Measurements from ENCODE around the gene BACE1-AS. TPM values are rescaled to one million over a fixed set of nuclear protein-coding genes. Genes with fewer than 3 reads are reported as not detected.
"Not testable (repeated sequence)": the region's sequence is repeated elsewhere in the genome, so short reads cannot be mapped to it uniquely, and the experiment has no call there.

Gene BACE1-AS
- 1 to 10 TPM; 8.0 to 8.5 TPM for total RNA-seq

- DNase-seq (no peak), ATAC-seq (ENCODE audit: low read depth) (no peak)
- H3K36me3 Mint-ChIP-seq, result peaks cover 11% of the 10 kb centered on the region
- H3K9me3 Mint-ChIP-seq, result no peaks in the 10 kb centered on the region
- H3K4me3 Mint-ChIP-seq, result no peak within 1 kb of the TSS
- no peaks in the 10 kb centered on the region for H3K27me3 Mint-ChIP-seq
- no peak within 1 kb of the TSS for H3K27ac Mint-ChIP-seq
- no peaks in the 10 kb centered on the region for H3K4me1 Mint-ChIP-seq
- POLR2A ChIA-PET, result no interaction called here
Measured at GRCh38 chr11:117290809-117291396, at the start of gene BACE1-AS. TSS of gene BACE1-AS (plus strand) at chr11:117291346.

- DNase-seq (no peak), ATAC-seq (ENCODE audit: low read depth) (no peak)
- H3K4me3 Mint-ChIP-seq, result no peak overlapping the region
- H3K27me3 Mint-ChIP-seq, result no peaks in the 10 kb centered on the region
- peaks cover 5% of the 10 kb centered on the region for H3K4me1 Mint-ChIP-seq
- H3K36me3 Mint-ChIP-seq, result peaks cover 16% of the 10 kb centered on the region
- POLR2A ChIA-PET, result interaction anchor here (1.2 kb wide), 1 partner anchor 16 kb away, joined by 5 read pairs; the partner anchor contains the start of genes PCSK7 and RNF214
- H3K9me3 Mint-ChIP-seq, result no peaks in the 10 kb centered on the region
- H3K27ac Mint-ChIP-seq, result no peak overlapping the region
Measured at GRCh38 chr11:117248341-117248740, 42.8 kb upstream of the BACE1-AS start.

- ATAC-seq (ENCODE audit: low read depth), result no peak
- POLR2A ChIA-PET, result no interaction called here
- H3K27ac Mint-ChIP-seq, result no peak overlapping the region
- no peak overlapping the region for H3K4me3 Mint-ChIP-seq
- no peaks in the 10 kb centered on the region for H3K9me3 Mint-ChIP-seq
- no peak for DNase-seq
- H3K4me1 Mint-ChIP-seq, result peaks cover 5% of the 10 kb centered on the region
- no peaks in the 10 kb centered on the region for H3K27me3 Mint-ChIP-seq
- peaks cover 16% of the 10 kb centered on the region for H3K36me3 Mint-ChIP-seq
Measured at GRCh38 chr11:117249571-117249970, 41.6 kb upstream of the BACE1-AS start.

- Mint-ChIP-seq H3K36me3 (peaks cover 15% of the 10 kb centered on the region), H3K4me1 (peaks cover 9% of the 10 kb centered on the region), H3K4me3 (no peak overlapping the region), H3K27me3 (no peaks in the 10 kb centered on the region), H3K9me3 (no peaks in the 10 kb centered on the region), H3K27ac (no peak overlapping the region)
- DNase-seq (no peak), ATAC-seq (ENCODE audit: low read depth) (no peak)
- POLR2A ChIA-PET, result no interaction called here
Measured at GRCh38 chr11:117251506-117251905, 39.6 kb upstream of the BACE1-AS start.

- Mint-ChIP-seq H3K36me3 (peaks cover 17% of the 10 kb centered on the region), H3K4me1 (peaks cover 11% of the 10 kb centered on the region), H3K27ac (no peak overlapping the region), H3K27me3 (no peaks in the 10 kb centered on the region), H3K9me3 (no peaks in the 10 kb centered on the region), H3K4me3 (no peak overlapping the region)
- no peak for DNase-seq
- POLR2A ChIA-PET, result no interaction called here
- no peak for ATAC-seq (ENCODE audit: low read depth)
Measured at GRCh38 chr11:117255966-117256365, 35.2 kb upstream of the BACE1-AS start.

GRCh38 chr11:117256573-117256972 lies 34.6 kb upstream of the BACE1-AS start:
- H3K27ac Mint-ChIP-seq, result no peak overlapping the region
- no peak for DNase-seq
- H3K4me3 Mint-ChIP-seq, result no peak overlapping the region
- peaks cover 17% of the 10 kb centered on the region for H3K36me3 Mint-ChIP-seq
- peaks cover 9% of the 10 kb centered on the region for H3K4me1 Mint-ChIP-seq
- H3K9me3 Mint-ChIP-seq, result no peaks in the 10 kb centered on the region
- H3K27me3 Mint-ChIP-seq, result no peaks in the 10 kb centered on the region
- no peak for ATAC-seq (ENCODE audit: low read depth)
- POLR2A ChIA-PET, result no interaction called here

- Mint-ChIP-seq H3K9me3 (no peaks in the 10 kb centered on the region), H3K4me1 (peaks cover 5% of the 10 kb centered on the region), H3K4me3 (no peak overlapping the region), H3K27me3 (no peaks in the 10 kb centered on the region), H3K27ac (no peak overlapping the region), H3K36me3 (peaks cover 17% of the 10 kb centered on the region)
- POLR2A ChIA-PET, result no interaction called here
- DNase-seq (no peak), ATAC-seq (ENCODE audit: low read depth) (no peak)
Measured at GRCh38 chr11:117258576-117258975, 32.6 kb upstream of the BACE1-AS start.

- Mint-ChIP-seq H3K9me3 (no peaks in the 10 kb centered on the region), H3K4me3 (no peak overlapping the region), H3K27ac (no peak overlapping the region), H3K36me3 (peaks cover 14% of the 10 kb centered on the region), H3K4me1 (peaks cover 5% of the 10 kb centered on the region), H3K27me3 (no peaks in the 10 kb centered on the region)
- POLR2A ChIA-PET, result no interaction called here
- DNase-seq, result no peak
- no peak for ATAC-seq (ENCODE audit: low read depth)
Measured at GRCh38 chr11:117259417-117259816, 31.7 kb upstream of the BACE1-AS start.

GRCh38 chr11:117264624-117265323 lies 26.4 kb upstream of the BACE1-AS start:
- H3K4me3 Mint-ChIP-seq; ATAC-seq (ENCODE audit: low read depth); DNase-seq; POLR2A ChIA-PET; H3K4me1 Mint-ChIP-seq; H3K27me3 Mint-ChIP-seq; H3K27ac Mint-ChIP-seq; H3K9me3 Mint-ChIP-seq; H3K36me3 Mint-ChIP-seq: not testable (repeated sequence)

- Mint-ChIP-seq H3K27ac (no peak overlapping the region), H3K27me3 (no peaks in the 10 kb centered on the region)
- no peak for ATAC-seq (ENCODE audit: low read depth)
Measured at GRCh38 chr11:117265745-117266144, 25.4 kb upstream of the BACE1-AS start.

GRCh38 chr11:117269856-117270255 lies 21.3 kb upstream of the BACE1-AS start:
- Mint-ChIP-seq H3K4me1 (no peaks in the 10 kb centered on the region), H3K27ac (no peak overlapping the region), H3K4me3 (no peak overlapping the region), H3K9me3 (peaks cover 3% of the 10 kb centered on the region), H3K27me3 (no peaks in the 10 kb centered on the region), H3K36me3 (peaks cover 12% of the 10 kb centered on the region)
- ATAC-seq (ENCODE audit: low read depth) (no peak), DNase-seq (no peak)
- POLR2A ChIA-PET, result no interaction called here

More at GRCh38 chr11:117265745-117266144, 25.4 kb upstream of the BACE1-AS start:
- Mint-ChIP-seq H3K9me3 (no peaks in the 10 kb centered on the region), H3K4me1 (no peaks in the 10 kb centered on the region), H3K4me3 (no peak overlapping the region), H3K36me3 (peaks cover 3% of the 10 kb centered on the region)
- no peak for DNase-seq
- POLR2A ChIA-PET, result no interaction called here

- peaks cover 16% of the 10 kb centered on the region for H3K36me3 Mint-ChIP-seq
- peaks cover 3% of the 10 kb centered on the region for H3K9me3 Mint-ChIP-seq
- H3K27me3 Mint-ChIP-seq, result no peaks in the 10 kb centered on the region
- no peak overlapping the region for H3K27ac Mint-ChIP-seq
- no peak overlapping the region for H3K4me3 Mint-ChIP-seq
- ATAC-seq (ENCODE audit: low read depth) (no peak), DNase-seq (no peak)
- H3K4me1 Mint-ChIP-seq, result no peaks in the 10 kb centered on the region
- POLR2A ChIA-PET, result no interaction called here
Measured at GRCh38 chr11:117271208-117271607, 19.9 kb upstream of the BACE1-AS start.

GRCh38 chr11:117272175-117272574 lies 19.0 kb upstream of the BACE1-AS start:
- POLR2A ChIA-PET; DNase-seq; H3K4me3 Mint-ChIP-seq; H3K27ac Mint-ChIP-seq; H3K4me1 Mint-ChIP-seq; H3K27me3 Mint-ChIP-seq; ATAC-seq (ENCODE audit: low read depth); H3K9me3 Mint-ChIP-seq: not testable (repeated sequence)
- H3K36me3 Mint-ChIP-seq, result peaks cover 15% of the 10 kb centered on the region

- H3K4me1 Mint-ChIP-seq, result no peaks in the 10 kb centered on the region
Measured at GRCh38 chr11:117273550-117274289, 17.4 kb upstream of the BACE1-AS start.

More at GRCh38 chr11:117273550-117274289, 17.4 kb upstream of the BACE1-AS start:
- no peak overlapping the region for H3K4me3 Mint-ChIP-seq
- peaks cover 15% of the 10 kb centered on the region for H3K36me3 Mint-ChIP-seq
- no peak for DNase-seq
- H3K27me3 Mint-ChIP-seq, result no peaks in the 10 kb centered on the region
- H3K27ac Mint-ChIP-seq, result no peak overlapping the region
- peaks cover 3% of the 10 kb centered on the region for H3K9me3 Mint-ChIP-seq
- no peak for ATAC-seq (ENCODE audit: low read depth)
- POLR2A ChIA-PET, result no interaction called here

All from activated naive CD8-positive, alpha-beta T cell treated with anti-CD3 and anti-CD28 coated beads, Interleukin-2, amount 10 ng/mL, durations not matched to agents 7 days and 5 days (primary cell).